ENCODE data around the gene CLPTM1L.

Gene CLPTM1L

GRCh38 chr5:1344975-1345838 is at the start of gene CLPTM1L:
Gene CLPTM1L, minus strand, starts transcription at chr5:1345099. Its CDS starts 258 bp downstream, at chr5:1344841.
- DNase-seq = peak; percentile 72 to 74

GRCh38 chr5:1393571-1394501 is 48.9 kb upstream of the CLPTM1L start:
- no peak for DNase-seq

GRCh38 chr5:1392801-1393565 is 48.1 kb upstream of the CLPTM1L start:
- no peak for DNase-seq

GRCh38 chr5:1392261-1392660 is 47.4 kb upstream of the CLPTM1L start:
- no peak for DNase-seq

- DNase-seq = no peak
Observed at GRCh38 chr5:1391691-1392090, 46.8 kb upstream of the CLPTM1L start.

GRCh38 chr5:1390861-1391600 is 46.1 kb upstream of the CLPTM1L start:
- no peak for DNase-seq

- DNase-seq = no peak
Observed at GRCh38 chr5:1390333-1390732, 45.4 kb upstream of the CLPTM1L start.

- DNase-seq = no peak
Observed at GRCh38 chr5:1388383-1388967, 43.6 kb upstream of the CLPTM1L start.

- no peak for DNase-seq
Observed at GRCh38 chr5:1387876-1388275, 43.0 kb upstream of the CLPTM1L start.

- no peak for DNase-seq
Observed at GRCh38 chr5:1387059-1387755, 42.3 kb upstream of the CLPTM1L start.

GRCh38 chr5:1386274-1386717 is 41.4 kb upstream of the CLPTM1L start:
- peak in 1 of 2 donors; percentile 26 for DNase-seq

- DNase-seq = peak; percentile 20 to 71
Observed at GRCh38 chr5:1385395-1386273, 40.7 kb upstream of the CLPTM1L start.

- DNase-seq = no peak
Observed at GRCh38 chr5:1384521-1384920, 39.6 kb upstream of the CLPTM1L start.

GRCh38 chr5:1383886-1384401 is 39.0 kb upstream of the CLPTM1L start:
- DNase-seq = no peak

- DNase-seq = no peak
Observed at GRCh38 chr5:1383344-1383743, 38.4 kb upstream of the CLPTM1L start.

- DNase-seq = no peak
Observed at GRCh38 chr5:1382248-1382700, 37.4 kb upstream of the CLPTM1L start.

GRCh38 chr5:1381370-1382247 is 36.7 kb upstream of the CLPTM1L start:
- no peak for DNase-seq

- DNase-seq = no peak
Observed at GRCh38 chr5:1380910-1381309, 36.0 kb upstream of the CLPTM1L start.
